ENCODE results near the gene PCDHB5.
A peak's percentile ranks its signal among the peaks of the same experiment; 100 is the strongest.
"Not testable (repeated sequence)": the region's sequence is repeated elsewhere in the genome, so short reads cannot be mapped to it uniquely, and the experiment has no call there.

Gene PCDHB5

DNA sequence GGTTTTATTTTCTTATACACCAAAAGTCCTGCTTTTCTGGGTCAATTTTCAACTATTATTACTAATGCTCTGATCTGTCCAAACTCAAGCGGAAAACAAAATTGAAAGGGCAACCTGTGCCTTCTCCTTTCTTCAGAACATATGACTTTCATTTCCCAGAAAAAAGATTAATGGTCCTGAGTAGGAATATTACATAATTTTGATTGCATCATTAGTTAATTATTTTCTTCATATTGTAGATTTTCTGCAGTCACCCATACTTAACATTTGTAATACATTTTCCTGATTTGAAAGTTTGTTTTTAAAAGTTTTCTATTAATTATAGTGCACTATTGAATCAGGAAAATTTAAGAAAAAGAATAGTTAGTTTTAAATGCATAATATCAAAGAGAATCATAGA, 40.9 kb downstream of the PCDHB5 start:
- Histone ChIP-seq H3K27me3 (ENCODE audit: control insufficient read depth in 5 of 5, insufficient read depth in 4 of 5, low read length in 5 of 5) (peaks cover 0 to 22% (median 10%) of the 10 kb centered on the region in 5 donors), H3K4me1 (ENCODE audit: control insufficient read depth in 5 of 5, insufficient read depth in 5 of 5, low read length in 5 of 5) (no peaks in the 10 kb centered on the region), H3K9me3 (ENCODE audit: control insufficient read depth in 5 of 5, low read length in 5 of 5) (peaks cover 15 to 43% (median 29%) of the 10 kb centered on the region in 5 donors), H3K9ac (ENCODE audit: low read length in 5 of 5) (no peak overlapping the region), H3K27ac (ENCODE audit: low read depth, low read length) (no peak overlapping the region), H3K36me3 (ENCODE audit: control insufficient read depth in 5 of 5, insufficient read depth in 5 of 5, low read length in 5 of 5) (no peaks in the 10 kb centered on the region), H3K4me3 (ENCODE audit: low read depth in 1 of 5, low read length in 5 of 5) (no peak overlapping the region)

DNA sequence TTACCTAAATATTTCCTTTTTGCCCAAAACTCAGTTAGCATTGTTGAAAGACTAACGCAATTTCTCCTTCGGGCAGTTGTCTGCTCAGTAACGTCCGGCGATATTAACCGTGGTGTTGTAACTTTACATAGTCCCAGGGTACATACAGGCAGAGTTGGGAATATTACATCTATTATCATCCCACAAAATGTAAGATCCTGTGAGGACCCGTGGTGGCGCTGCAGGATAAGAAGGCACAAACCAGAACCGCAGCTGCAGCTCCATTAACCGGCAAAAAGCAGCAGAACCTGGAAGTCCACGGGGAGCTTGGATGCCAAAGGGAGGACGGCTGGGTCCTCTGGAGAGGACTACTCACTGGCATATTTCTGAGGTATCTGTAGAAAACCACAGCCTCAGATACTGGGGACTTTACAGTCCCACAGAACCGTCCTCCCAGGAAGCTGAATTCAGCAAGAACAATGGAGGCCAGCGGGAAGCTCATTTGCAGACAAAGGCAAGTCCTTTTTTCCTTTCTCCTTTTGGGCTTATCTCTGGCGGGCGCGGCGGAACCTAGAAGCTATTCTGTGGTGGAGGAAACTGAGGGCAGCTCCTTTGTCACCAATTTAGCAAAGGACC, 42.7 kb downstream of the PCDHB5 start, which contains the start of gene PCDHB8:
Gene PCDHB8, plus strand, starts transcription at position 214 of the 615 bp plus-strand sequence. Its CDS starts 245 bp downstream, at position 459.
- H3K4me1 ChIP-seq (ENCODE audit: control insufficient read depth in 5 of 5, insufficient read depth in 5 of 5, low read length in 5 of 5); H3K36me3 ChIP-seq (ENCODE audit: control insufficient read depth in 5 of 5, insufficient read depth in 5 of 5, low read length in 5 of 5); H3K27ac ChIP-seq (ENCODE audit: low read depth, low read length); H3K9ac ChIP-seq (ENCODE audit: low read length in 5 of 5): not testable (repeated sequence)
- peaks cover 0 to 22% (median 10%) of the 10 kb centered on the region in 5 donors for H3K27me3 ChIP-seq (ENCODE audit: control insufficient read depth in 5 of 5, insufficient read depth in 4 of 5, low read length in 5 of 5)
- H3K4me3 ChIP-seq (ENCODE audit: low read depth in 1 of 5, low read length in 5 of 5), result peak within 1 kb of the TSS in 4 of 5 donors; percentile 1 to 39 (median 36)
- peaks cover 16 to 43% (median 29%) of the 10 kb centered on the region in 5 donors for H3K9me3 ChIP-seq (ENCODE audit: control insufficient read depth in 5 of 5, low read length in 5 of 5)

DNA sequence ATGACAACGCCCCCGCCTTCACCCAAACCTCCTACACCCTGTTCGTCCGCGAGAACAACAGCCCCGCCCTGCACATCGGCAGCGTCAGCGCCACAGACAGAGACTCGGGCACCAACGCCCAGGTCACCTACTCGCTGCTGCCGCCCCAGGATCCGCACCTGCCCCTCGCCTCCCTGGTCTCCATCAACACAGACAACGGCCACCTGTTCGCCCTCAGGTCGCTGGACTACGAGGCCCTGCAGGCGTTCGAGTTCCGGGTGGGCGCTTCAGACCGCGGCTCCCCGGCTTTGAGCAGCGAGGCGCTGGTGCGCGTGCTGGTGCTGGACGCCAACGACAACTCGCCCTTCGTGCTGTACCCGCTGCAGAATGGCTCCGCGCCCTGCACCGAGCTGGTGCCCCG, 44.4 kb downstream of the PCDHB5 start:
- peaks cover 0 to 24% (median 10%) of the 10 kb centered on the region in 5 donors for H3K27me3 ChIP-seq (ENCODE audit: control insufficient read depth in 5 of 5, insufficient read depth in 4 of 5, low read length in 5 of 5)
- H3K4me3 ChIP-seq (ENCODE audit: low read depth in 1 of 5, low read length in 5 of 5), result peak overlapping the region in 1 of 5 donors; percentile 4
- not testable (repeated sequence) for H3K36me3 ChIP-seq (ENCODE audit: control insufficient read depth in 5 of 5, insufficient read depth in 5 of 5, low read length in 5 of 5); H3K9ac ChIP-seq (ENCODE audit: low read length in 5 of 5); H3K27ac ChIP-seq (ENCODE audit: low read depth, low read length)
- H3K9me3 ChIP-seq (ENCODE audit: control insufficient read depth in 5 of 5, low read length in 5 of 5), result peaks cover 16 to 36% (median 24%) of the 10 kb centered on the region in 5 donors
- peaks cover 0 to 11% (median 4%) of the 10 kb centered on the region in 5 donors for H3K4me1 ChIP-seq (ENCODE audit: control insufficient read depth in 5 of 5, insufficient read depth in 5 of 5, low read length in 5 of 5)

DNA sequence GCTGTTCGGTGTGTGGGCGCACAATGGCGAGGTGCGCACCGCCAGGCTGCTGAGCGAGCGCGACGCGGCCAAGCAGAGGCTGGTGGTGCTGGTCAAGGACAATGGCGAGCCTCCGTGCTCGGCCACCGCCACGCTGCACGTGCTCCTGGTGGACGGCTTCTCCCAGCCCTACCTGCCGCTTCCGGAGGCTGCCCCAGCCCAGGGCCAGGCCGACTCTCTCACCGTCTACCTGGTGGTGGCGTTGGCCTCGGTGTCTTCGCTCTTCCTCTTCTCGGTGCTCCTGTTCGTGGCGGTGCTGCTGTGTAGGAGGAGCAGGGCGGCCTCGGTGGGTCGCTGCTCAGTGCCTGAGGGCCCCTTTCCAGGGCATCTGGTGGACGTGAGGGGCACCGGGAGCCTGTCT, 44.9 kb downstream of the PCDHB5 start:
- peak overlapping the region in 1 of 5 donors; percentile 27 for H3K4me3 ChIP-seq (ENCODE audit: low read depth in 1 of 5, low read length in 5 of 5)
- not testable (repeated sequence) for H3K36me3 ChIP-seq (ENCODE audit: control insufficient read depth in 5 of 5, insufficient read depth in 5 of 5, low read length in 5 of 5)

DNA sequence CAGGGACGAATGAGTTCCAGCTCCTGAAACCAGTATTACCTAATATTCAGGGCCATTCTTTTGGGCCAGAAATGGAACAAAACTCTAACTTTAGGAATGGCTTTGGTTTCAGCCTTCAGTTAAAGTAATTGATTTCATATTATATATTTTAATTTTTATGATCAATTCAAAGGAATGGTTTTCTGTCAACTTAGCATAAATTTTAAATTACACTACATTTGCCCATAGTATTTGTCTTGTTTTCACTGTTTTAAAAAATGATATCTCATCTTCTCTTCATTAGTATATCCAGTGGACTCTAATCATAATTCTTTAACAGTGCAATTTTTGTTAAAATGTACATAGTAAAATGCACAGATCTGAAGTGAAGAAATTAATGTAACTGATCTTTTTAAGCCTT, 45.3 kb downstream of the PCDHB5 start:
- peaks cover 0 to 11% (median 4%) of the 10 kb centered on the region in 5 donors for H3K4me1 ChIP-seq (ENCODE audit: control insufficient read depth in 5 of 5, insufficient read depth in 5 of 5, low read length in 5 of 5)
- peaks cover 16 to 38% (median 24%) of the 10 kb centered on the region in 5 donors for H3K9me3 ChIP-seq (ENCODE audit: control insufficient read depth in 5 of 5, low read length in 5 of 5)
- no peaks in the 10 kb centered on the region for H3K36me3 ChIP-seq (ENCODE audit: control insufficient read depth in 5 of 5, insufficient read depth in 5 of 5, low read length in 5 of 5)
- H3K27me3 ChIP-seq (ENCODE audit: control insufficient read depth in 5 of 5, insufficient read depth in 4 of 5, low read length in 5 of 5), result peaks cover 0 to 21% (median 7%) of the 10 kb centered on the region in 5 donors
- no peak overlapping the region for H3K27ac ChIP-seq (ENCODE audit: low read depth, low read length)
- H3K4me3 ChIP-seq (ENCODE audit: low read depth in 1 of 5, low read length in 5 of 5), result peak overlapping the region in 1 of 5 donors; percentile 27
- no peak overlapping the region for H3K9ac ChIP-seq (ENCODE audit: low read length in 5 of 5)

More for the DNA sequence above, 44.9 kb downstream of the PCDHB5 start:
- not testable (repeated sequence) for H3K9ac ChIP-seq (ENCODE audit: low read length in 5 of 5); H3K27ac ChIP-seq (ENCODE audit: low read depth, low read length)
- H3K27me3 ChIP-seq (ENCODE audit: control insufficient read depth in 5 of 5, insufficient read depth in 4 of 5, low read length in 5 of 5), result peaks cover 0 to 22% (median 8%) of the 10 kb centered on the region in 5 donors
- H3K9me3 ChIP-seq (ENCODE audit: control insufficient read depth in 5 of 5, low read length in 5 of 5), result peaks cover 16 to 39% (median 23%) of the 10 kb centered on the region in 5 donors
- H3K4me1 ChIP-seq (ENCODE audit: control insufficient read depth in 5 of 5, insufficient read depth in 5 of 5, low read length in 5 of 5), result peaks cover 0 to 11% (median 4%) of the 10 kb centered on the region in 5 donors

DNA sequence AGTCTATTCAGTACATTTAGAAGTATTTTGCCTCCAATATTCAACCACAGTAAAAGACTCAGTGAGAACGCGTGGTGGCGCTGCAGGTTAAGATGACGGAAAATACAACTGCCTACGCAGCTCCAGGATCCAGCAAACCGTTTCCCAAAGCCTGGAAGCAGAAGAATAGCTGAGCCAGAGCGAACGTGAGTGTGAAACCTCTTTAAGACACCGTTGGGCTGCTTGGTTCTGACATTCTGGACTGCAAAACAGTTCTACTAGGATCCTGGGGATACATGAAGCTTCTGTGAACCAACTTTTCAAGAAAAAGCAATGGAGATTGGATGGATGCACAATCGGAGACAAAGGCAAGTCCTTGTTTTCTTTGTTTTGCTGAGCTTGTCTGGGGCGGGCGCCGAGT, 47.2 kb downstream of the PCDHB5 start, which contains the start of gene PCDHB16:
Gene PCDHB16, plus strand, starts transcription at position 140 of the 400 bp plus-strand sequence. Its CDS starts 173 bp downstream, at position 313.
- H3K27ac ChIP-seq (ENCODE audit: low read depth, low read length), result no peak within 1 kb of the TSS
- peaks cover 13 to 44% (median 20%) of the 10 kb centered on the region in 5 donors for H3K9me3 ChIP-seq (ENCODE audit: control insufficient read depth in 5 of 5, low read length in 5 of 5)

DNA sequence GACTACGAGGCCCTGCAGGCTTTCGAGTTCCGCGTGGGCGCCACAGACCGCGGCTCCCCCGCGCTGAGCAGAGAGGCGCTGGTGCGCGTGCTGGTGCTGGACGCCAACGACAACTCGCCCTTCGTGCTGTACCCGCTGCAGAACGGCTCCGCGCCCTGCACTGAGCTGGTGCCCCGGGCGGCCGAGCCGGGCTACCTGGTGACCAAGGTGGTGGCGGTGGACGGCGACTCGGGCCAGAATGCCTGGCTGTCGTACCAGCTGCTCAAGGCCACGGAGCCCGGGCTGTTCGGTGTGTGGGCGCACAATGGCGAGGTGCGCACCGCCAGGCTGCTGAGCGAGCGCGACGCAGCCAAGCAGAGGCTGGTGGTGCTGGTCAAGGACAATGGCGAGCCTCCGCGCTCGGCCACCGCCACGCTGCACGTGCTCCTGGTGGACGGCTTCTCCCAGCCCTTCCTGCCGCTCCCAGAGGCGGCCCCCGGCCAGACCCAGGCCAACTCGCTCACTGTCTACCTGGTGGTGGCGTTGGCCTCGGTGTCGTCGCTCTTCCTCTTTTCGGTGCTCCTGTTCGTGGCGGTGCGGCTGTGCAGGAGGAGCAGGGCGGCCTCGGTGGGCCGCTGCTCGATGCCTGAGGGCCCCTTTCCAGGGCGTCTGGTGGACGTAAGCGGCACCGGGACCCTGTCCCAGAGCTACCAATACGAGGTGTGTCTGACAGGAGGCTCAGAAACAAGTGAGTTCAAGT, 49.3 kb downstream of the PCDHB5 start:
- not testable (repeated sequence) for H3K27me3 ChIP-seq (ENCODE audit: control insufficient read depth in 5 of 5, insufficient read depth in 4 of 5, low read length in 5 of 5); H3K27ac ChIP-seq (ENCODE audit: low read depth, low read length); H3K4me3 ChIP-seq (ENCODE audit: low read depth in 1 of 5, low read length in 5 of 5); H3K9ac ChIP-seq (ENCODE audit: low read length in 5 of 5); H3K36me3 ChIP-seq (ENCODE audit: control insufficient read depth in 5 of 5, insufficient read depth in 5 of 5, low read length in 5 of 5)
- H3K4me1 ChIP-seq (ENCODE audit: control insufficient read depth in 5 of 5, insufficient read depth in 5 of 5, low read length in 5 of 5), result peaks cover 0 to 11% (median 4%) of the 10 kb centered on the region in 5 donors
- peaks cover 7 to 43% (median 16%) of the 10 kb centered on the region in 5 donors for H3K9me3 ChIP-seq (ENCODE audit: control insufficient read depth in 5 of 5, low read length in 5 of 5)

More for the DNA sequence above, 47.2 kb downstream of the PCDHB5 start, which contains the start of gene PCDHB16:
- no peaks in the 10 kb centered on the region for H3K36me3 ChIP-seq (ENCODE audit: control insufficient read depth in 5 of 5, insufficient read depth in 5 of 5, low read length in 5 of 5)
- H3K27me3 ChIP-seq (ENCODE audit: control insufficient read depth in 5 of 5, insufficient read depth in 4 of 5, low read length in 5 of 5), result peaks cover 0 to 17% (median 3%) of the 10 kb centered on the region in 5 donors
- H3K9ac ChIP-seq (ENCODE audit: low read length in 5 of 5), result peak within 1 kb of the TSS in 3 of 5 donors; percentile 10 to 48 (median 41)
- peaks cover 0 to 11% (median 4%) of the 10 kb centered on the region in 5 donors for H3K4me1 ChIP-seq (ENCODE audit: control insufficient read depth in 5 of 5, insufficient read depth in 5 of 5, low read length in 5 of 5)
- peak within 1 kb of the TSS; percentile 53 to 73 (median 58) for H3K4me3 ChIP-seq (ENCODE audit: low read depth in 1 of 5, low read length in 5 of 5)

DNA sequence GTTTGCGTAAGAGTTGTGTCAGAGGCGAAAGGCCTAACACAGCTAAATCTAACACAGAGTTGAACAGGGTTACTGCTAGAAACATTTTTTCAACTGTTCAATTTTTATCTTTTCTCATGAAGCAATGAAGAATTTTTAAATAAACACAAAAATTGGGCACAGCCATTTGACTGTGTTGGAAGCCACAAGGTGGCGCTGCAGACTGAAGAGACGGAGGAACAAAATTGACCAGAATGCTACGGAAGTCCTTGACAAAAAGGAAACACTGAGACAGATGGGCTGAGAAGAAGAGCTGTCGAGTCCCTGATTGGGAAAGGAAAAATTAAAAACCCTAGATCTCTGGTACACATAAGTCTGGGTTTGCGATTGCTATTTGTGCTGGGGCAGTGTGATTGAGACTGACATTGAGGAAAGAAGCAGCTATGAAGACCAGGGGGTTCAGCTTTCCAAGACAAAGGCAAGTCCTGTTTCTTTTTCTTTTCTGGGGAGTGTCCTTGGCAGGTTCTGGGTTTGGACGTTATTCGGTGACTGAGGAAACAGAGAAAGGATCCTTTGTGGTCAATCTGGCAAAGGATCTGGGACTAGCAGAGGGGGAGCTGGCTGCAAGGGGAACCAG, 52.0 kb downstream of the PCDHB5 start, which contains the start of gene PCDHB9:
Gene PCDHB9, plus strand, starts transcription at position 265 of the 616 bp plus-strand sequence. Its CDS starts 158 bp downstream, at position 423.
- H3K4me1 ChIP-seq (ENCODE audit: control insufficient read depth in 5 of 5, insufficient read depth in 5 of 5, low read length in 5 of 5), result peaks cover 0 to 11% (median 4%) of the 10 kb centered on the region in 5 donors
- H3K9me3 ChIP-seq (ENCODE audit: control insufficient read depth in 5 of 5, low read length in 5 of 5), result peaks cover 5 to 42% (median 19%) of the 10 kb centered on the region in 5 donors
- no peak within 1 kb of the TSS for H3K9ac ChIP-seq (ENCODE audit: low read length in 5 of 5)
- peaks cover 0 to 6% (median 0%) of the 10 kb centered on the region in 5 donors for H3K27me3 ChIP-seq (ENCODE audit: control insufficient read depth in 5 of 5, insufficient read depth in 4 of 5, low read length in 5 of 5)
- peak within 1 kb of the TSS; percentile 15 to 53 (median 42) for H3K4me3 ChIP-seq (ENCODE audit: low read depth in 1 of 5, low read length in 5 of 5)
- H3K27ac ChIP-seq (ENCODE audit: low read depth, low read length), result no peak within 1 kb of the TSS
- no peaks in the 10 kb centered on the region for H3K36me3 ChIP-seq (ENCODE audit: control insufficient read depth in 5 of 5, insufficient read depth in 5 of 5, low read length in 5 of 5)

All from subcutaneous abdominal adipose tissue (tissue), 5 donors.